Right hindlimb (tissue), 1 donor: ENCODE data around the gene MKNK2.

ENCODE experiments used
- DNase-seq: peaks from one replicate; pipeline ENCODE4 v3.0.0-alpha.2; 2018

MKNK2 gene

DNA sequence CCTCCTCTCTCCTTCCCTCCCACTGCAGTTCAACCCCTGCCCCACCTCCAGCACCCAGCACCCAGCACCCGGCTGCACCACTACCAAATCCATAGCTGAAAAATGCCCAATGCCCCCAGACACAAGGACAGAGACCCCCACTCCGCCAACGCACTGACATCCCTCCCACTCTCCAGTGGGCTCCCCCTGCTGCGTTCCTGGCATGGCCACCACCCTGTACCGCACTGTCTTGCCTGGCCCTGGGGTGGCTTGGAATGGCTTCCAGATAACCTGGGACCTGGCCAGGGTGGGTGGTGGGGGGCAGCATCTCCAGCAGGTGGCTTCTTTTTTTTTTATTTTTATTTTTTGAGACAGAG lies 5.8 kb upstream of the MKNK2 start:
- no peak for DNase-seq

GRCh38 chr19:2055931-2056836 lies 5.1 kb upstream of the MKNK2 start:
- peak; percentile 79 for DNase-seq

GRCh38 chr19:2054763-2055162 lies 3.7 kb upstream of the MKNK2 start:
- DNase-seq: no peak

DNA sequence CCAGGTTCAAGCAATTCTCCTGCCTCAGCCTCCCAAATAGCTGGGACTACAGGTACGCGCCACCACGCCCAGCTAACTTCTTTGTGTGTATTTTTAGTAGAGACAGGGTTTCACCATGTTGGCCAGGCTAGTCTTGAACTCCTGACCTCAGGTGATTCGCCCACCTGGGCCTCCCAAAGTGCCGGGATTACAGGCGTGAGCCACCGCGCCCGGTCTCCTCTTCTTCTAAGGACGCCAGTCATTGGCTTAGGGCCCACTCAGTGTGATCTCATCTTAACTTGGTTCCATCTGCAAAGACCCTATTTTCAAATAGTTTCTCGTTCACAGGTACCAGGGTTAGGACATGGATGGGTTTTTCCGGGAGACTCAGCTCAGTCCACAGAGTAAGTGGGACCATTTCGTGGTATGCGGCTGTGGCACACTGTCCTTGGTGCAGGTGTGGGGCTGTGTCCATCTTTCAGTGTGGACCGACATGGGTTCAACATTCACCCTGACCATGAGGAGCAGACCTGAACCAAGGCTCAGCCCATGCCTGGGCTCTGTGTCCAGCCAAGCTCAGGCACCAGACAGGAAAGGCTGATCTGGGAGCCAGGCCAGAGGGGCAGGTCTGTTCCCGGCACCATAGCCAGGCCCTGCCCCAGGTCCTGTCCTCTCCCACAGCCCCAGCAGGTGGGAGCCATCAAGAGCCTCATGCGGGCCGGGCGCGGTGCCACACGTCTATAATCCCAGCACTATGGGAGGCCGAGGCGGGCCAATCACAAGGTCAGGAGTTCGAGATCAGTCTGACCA lies 2.8 kb upstream of the MKNK2 start:
- DNase-seq: peak; percentile 42

DNA sequence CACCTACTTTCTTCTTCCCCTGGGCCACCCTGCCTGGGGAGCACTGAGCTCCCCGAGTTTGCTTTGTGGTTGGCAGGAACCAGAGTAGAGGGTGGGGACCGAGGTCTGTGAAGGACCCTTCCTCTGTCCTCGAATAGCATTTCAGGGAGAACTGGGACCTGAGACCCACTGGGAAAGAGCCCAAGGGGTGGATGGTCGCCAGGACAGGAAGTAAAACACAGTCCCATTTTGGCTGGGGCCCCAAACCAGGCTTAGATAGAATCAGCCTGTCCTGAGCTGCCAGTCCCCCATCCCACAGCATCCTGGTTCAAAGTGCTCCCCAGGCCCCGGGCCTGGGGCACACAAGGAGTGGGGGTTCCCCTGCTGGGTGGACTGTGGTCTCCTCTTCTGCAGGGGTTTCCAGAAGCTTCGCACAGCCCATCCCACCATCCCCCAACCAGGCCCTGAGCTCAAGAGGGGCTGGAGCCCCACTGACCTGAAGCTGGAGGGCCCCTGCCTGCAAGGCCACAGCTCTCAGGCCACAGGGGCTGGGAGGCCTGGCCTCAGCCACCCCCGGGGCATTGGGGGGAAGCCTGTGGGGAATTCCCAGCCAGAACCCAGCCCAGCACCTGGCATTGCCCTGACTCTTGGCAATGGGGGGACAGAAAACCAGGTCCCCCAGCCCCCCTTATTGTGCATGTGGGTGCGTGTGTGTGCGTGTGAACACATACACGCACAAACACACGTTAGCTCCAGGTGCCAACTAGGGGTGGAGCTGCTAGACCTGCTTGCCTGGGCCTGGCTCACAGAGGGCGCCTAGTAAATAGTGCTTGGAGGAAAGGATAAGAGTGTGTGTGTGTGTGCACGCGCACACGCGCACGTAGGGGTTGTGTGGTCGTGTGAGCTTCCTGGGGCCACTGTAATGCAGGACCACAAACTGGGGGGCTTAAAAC lies 995 bp upstream of the MKNK2 start:
- DNase-seq: peak; percentile 49

GRCh38 chr19:2050349-2050990 lies 574 bp downstream of the MKNK2 start:
- no peak for DNase-seq

- DNase-seq: peak; percentile 77
These were observed 1.2 kb downstream of the MKNK2 start for GRCh38 chr19:2049741-2050348.

- peak; percentile 40 for DNase-seq
These were observed 1.9 kb downstream of the MKNK2 start for GRCh38 chr19:2048959-2049740.

DNA sequence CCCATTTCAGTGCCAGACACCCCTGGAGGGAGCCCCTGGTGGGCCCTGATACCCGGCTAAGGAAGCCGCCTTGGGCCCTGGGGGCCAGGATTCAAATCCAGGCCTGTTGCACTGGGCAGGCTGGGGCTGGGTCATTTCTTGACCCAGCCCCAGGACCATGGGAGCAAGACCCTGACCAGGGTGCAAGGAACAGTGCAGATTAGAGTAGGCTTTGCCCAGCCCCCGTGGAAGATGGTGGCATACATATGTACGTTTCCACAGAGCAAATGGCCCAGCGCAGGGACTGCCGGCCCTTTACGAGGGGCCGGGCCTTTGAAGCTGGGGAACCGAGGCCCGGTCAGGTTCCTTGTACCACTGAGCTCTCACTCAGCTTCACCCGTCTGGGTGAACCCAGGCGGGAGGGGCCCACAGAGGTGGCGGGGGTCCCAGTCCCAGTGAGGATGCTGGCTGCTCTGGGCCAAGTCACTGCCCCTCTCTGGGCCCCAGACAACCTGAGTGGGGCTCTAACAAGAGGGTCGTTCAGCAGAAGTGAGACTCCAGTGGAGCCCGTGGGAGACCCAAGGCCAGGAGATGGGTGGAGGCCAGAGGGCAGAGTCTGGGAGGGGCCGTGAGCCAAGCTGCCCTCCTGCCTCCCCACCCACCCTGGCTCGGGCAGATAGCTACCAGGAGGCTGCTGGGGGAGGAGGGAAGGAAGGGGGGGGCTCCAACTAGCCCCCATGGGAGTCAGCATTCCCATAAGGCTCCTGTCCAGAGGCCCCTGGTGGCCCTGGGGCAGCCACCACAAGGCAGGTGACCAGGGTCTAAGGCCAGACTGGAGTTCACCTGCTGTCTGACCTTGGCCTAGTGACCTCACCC lies 2.7 kb downstream of the MKNK2 start:
- DNase-seq: no peak

DNA sequence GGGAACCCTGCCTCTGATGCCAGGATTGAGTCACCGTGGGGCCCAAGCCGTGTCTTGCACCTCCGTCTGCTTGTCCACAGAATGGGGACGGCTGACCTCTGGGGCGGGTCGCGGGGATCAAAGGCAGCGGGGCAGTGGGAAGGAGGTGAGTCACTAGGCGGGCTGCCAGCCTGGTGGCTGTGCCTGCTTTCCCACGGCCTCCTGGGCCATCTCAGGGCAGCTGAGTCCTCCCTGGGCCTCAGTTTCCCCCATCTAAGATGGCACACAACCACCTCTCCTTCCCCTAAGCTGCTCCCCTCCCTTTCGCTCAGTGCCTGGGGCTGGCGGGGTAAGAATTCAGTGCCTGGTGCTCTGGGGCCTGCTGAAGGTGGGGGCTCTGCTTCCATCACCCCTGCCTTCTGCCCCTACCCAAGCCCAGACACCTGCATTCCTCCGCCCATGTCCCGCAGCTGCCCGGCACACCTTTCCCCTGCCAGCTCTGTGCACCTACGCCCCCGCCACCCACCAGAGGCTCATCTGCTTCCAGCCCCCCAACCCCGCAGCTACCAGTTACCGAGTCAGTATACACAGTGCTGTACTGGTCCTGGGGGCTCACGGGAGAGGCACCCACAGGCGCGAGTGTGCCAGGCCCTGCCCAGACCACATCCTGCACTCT lies 3.5 kb downstream of the MKNK2 start:
- no peak for DNase-seq

GRCh38 chr19:2047076-2047448 lies 4.0 kb downstream of the MKNK2 start:
- DNase-seq: no peak

GRCh38 chr19:2046046-2046907 lies 4.8 kb downstream of the MKNK2 start:
- DNase-seq: no peak

GRCh38 chr19:2045501-2046045 lies 5.5 kb downstream of the MKNK2 start:
- DNase-seq: no peak

- DNase-seq: no peak
These were observed 6.1 kb downstream of the MKNK2 start for GRCh38 chr19:2044709-2045500.

- no peak for DNase-seq
These were observed 6.9 kb downstream of the MKNK2 start for GRCh38 chr19:2043961-2044708.

DNA sequence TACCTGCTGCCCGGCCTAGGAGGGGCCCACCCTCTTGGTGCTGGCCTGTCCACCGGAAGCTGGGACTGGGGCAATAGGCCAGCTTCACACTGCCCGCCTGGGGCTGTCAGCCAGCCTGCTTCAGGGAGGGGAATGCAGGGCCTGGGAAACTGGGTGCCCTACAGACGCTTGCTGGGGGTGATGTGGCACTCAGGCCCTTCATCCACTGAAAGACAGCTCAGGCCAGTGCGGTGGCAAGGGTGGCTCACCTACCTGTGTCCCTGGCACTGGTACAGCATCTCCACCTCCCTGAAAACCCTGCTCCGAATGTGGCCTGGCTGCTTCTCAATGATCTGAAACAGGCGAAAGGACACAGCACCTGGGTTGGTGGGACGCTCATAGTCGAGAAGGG lies 7.8 kb downstream of the MKNK2 start:
- no peak for DNase-seq
